Panc1 (cell line): ENCODE data around the gene PRKAG2. TPM values are rescaled to one million over a fixed set of nuclear protein-coding genes. Genes with fewer than 3 reads are reported as not detected.

Source experiments
- ATAC-seq: fragments of 200-7000 bp; cut with Tn5 transposase; 2 replicates; pipeline ENCODE4 v1.9.1; 2020; ENCODE audit warnings: mild to moderate bottlenecking, moderate library complexity
- BruUV-seq: library from RNA; stranded (reverse); fragments of 400-500 nt; replicated peaks from 2 replicates; lab custom pipeline; 2021; lab: Mats Ljungman, UMichigan
- CTCF ChIA-PET: fragments of 300-600 bp; sonication (Branson Sonifier 250); formaldehyde crosslinking; loops from one replicate; lab custom pipeline; 2022; ENCODE audit warnings: antibody characterized with exemption; lab: Charles Lee
- POLR2A ChIA-PET: fragments of 300-600 bp; sonication (Branson Sonifier 250); formaldehyde crosslinking; loops from one replicate; lab custom pipeline; 2022; ENCODE audit warnings: antibody characterized with exemption; lab: Charles Lee
- DNase-seq: peaks from one replicate; pipeline ENCODE4 v3.0.0-alpha.2; 2010; ENCODE audit warnings: low read depth, low spot score
- H3K27ac ChIP-seq: 2 replicates; pipeline ENCODE4 v1.5.1; 2011; ENCODE audit warnings: mild to moderate bottlenecking, low read length, inconsistent platforms
- H3K27me3 ChIP-seq: fragments of 200-500 bp; sonication (Bioruptor generic); 2 replicates; pipeline ENCODE4 v1.6.0; 2014; ENCODE audit warnings: low read length, inconsistent platforms; ENCODE audit not compliant: control insufficient read depth, insufficient read depth
- H3K36me3 ChIP-seq: fragments of 200-500 bp; sonication (Bioruptor generic); 2 replicates; pipeline ENCODE4 v1.5.1; 2014; ENCODE audit warnings: inconsistent platforms, mild to moderate bottlenecking, low read length, moderate library complexity; ENCODE audit not compliant: control insufficient read depth, insufficient read depth
- H3K4me1 ChIP-seq: 2 replicates; pipeline ENCODE4 v1.5.1; 2011; ENCODE audit warnings: inconsistent platforms, mild to moderate bottlenecking, low read length, moderate library complexity; ENCODE audit not compliant: control insufficient read depth, insufficient read depth
- H3K4me3 ChIP-seq, 2 experiments: 2 replicates each; pipeline ENCODE4 v1.5.1; 2011 to 2012; ENCODE audit warnings: low read depth in 2 of 2, low read length in 2 of 2, mild to moderate bottlenecking in 2 of 2, inconsistent platforms in 1 of 2, moderate library complexity in 1 of 2
- H3K9me3 ChIP-seq: fragments of 200-500 bp; sonication (Bioruptor generic); 2 replicates; pipeline ENCODE4 v1.5.1; 2014; ENCODE audit warnings: low read depth, mild to moderate bottlenecking, inconsistent platforms, low read length, moderate library complexity; ENCODE audit not compliant: control insufficient read depth, insufficient read depth
- POLR2AphosphoS5 ChIP-seq: IDR thresholded peaks from 2 replicates; pipeline ENCODE4 v1.6.1; 2012; ENCODE audit warnings: mild to moderate bottlenecking, low read depth, low read length, moderate library complexity
- REST ChIP-seq, 2 experiments: IDR thresholded peaks; 2 replicates each; pipeline ENCODE4 v1.6.1; 2011 to 2012; ENCODE audit warnings: low read depth in 2 of 2, control low read depth in 1 of 2, low read length in 1 of 2, mild to moderate bottlenecking in 1 of 2, moderate library complexity in 1 of 2; ENCODE audit not compliant: insufficient read depth in 1 of 2
- SIN3A ChIP-seq: IDR thresholded peaks from 2 replicates; pipeline ENCODE4 v1.6.1; 2012; ENCODE audit warnings: low read depth, mild to moderate bottlenecking, low read length, moderate library complexity, borderline replicate concordance; ENCODE audit not compliant: insufficient read depth
- TCF7L2 ChIP-seq: IDR thresholded peaks from 2 replicates; pipeline ENCODE4 v1.6.1; 2011; ENCODE audit warnings: mild to moderate bottlenecking, low read depth, low read length, inconsistent platforms
- in situ Hi-C: cut with HindIII; loops from 2 replicates; pipeline ENCODE4 v1.10.0; 2016; ENCODE audit warnings: low sequenced_read_pairs, low pct_unique_long_range_greater_than_20kb
- intact Hi-C: fragments of 100-400 bp; cut with micrococcal nuclease; formaldehyde crosslinking; loops from one replicate; pipeline ENCODE4 v1.10.0; 2022; ENCODE audit not compliant: unreplicated experiment
- total RNA-seq: library from RNA; stranded (reverse); gene quantifications from one replicate; pipeline ENCODE4 v1.2.1, GENCODE V29; 2021; ENCODE audit not compliant: unreplicated experiment
- TF ChIP-seq, protein P1 (sequence below): fragments of 450-650 bp; IDR thresholded peaks from 2 replicates; pipeline ENCODE4 v1.5.1; 2017; ENCODE audit warnings: mild to moderate bottlenecking

Gene PRKAG2
- total RNA-seq, 1 experiment from 2014 or later: 71.6 TPM

GRCh38 chr7:151804756-151805155 lies 72.2 kb downstream of the PRKAG2 start:
- ChIA-PET POLR2A (no interaction called here), CTCF (no interaction called here)
- Histone ChIP-seq H3K36me3 (no peaks in the 10 kb centered on the region), H3K4me3 (no peak overlapping the region), H3K4me1 (no peaks in the 10 kb centered on the region), H3K27me3 (no peaks in the 10 kb centered on the region), H3K9me3 (no peaks in the 10 kb centered on the region), H3K27ac (no peak overlapping the region)
- TF ChIP-seq REST (IDR thresholded peaks at IDR 0.05; ENCODE audit: insufficient read depth in 1 of 2, low read depth in 2 of 2, low read length in 1 of 2): no peak
- TF ChIP-seq SIN3A: no peak
- TF ChIP-seq, protein P1, sequence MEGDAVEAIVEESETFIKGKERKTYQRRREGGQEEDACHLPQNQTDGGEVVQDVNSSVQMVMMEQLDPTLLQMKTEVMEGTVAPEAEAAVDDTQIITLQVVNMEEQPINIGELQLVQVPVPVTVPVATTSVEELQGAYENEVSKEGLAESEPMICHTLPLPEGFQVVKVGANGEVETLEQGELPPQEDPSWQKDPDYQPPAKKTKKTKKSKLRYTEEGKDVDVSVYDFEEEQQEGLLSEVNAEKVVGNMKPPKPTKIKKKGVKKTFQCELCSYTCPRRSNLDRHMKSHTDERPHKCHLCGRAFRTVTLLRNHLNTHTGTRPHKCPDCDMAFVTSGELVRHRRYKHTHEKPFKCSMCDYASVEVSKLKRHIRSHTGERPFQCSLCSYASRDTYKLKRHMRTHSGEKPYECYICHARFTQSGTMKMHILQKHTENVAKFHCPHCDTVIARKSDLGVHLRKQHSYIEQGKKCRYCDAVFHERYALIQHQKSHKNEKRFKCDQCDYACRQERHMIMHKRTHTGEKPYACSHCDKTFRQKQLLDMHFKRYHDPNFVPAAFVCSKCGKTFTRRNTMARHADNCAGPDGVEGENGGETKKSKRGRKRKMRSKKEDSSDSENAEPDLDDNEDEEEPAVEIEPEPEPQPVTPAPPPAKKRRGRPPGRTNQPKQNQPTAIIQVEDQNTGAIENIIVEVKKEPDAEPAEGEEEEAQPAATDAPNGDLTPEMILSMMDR: no peak
- TF ChIP-seq POLR2AphosphoS5: no peak
- TF ChIP-seq TCF7L2: no peak
- ATAC-seq (no peak), DNase-seq (no peak)
- in situ Hi-C loops: no loop called here
- intact Hi-C loops: no loop called here
- no TSS peak for BruUV-seq

GRCh38 chr7:151803841-151804240 lies 73.1 kb downstream of the PRKAG2 start:
- intact Hi-C loops (no loop called here), in situ Hi-C loops (no loop called here)
- DNase-seq: no peak
- H3K36me3 ChIP-seq: no peaks in the 10 kb centered on the region
- BruUV-seq: no TSS peak
- H3K4me1 ChIP-seq: no peaks in the 10 kb centered on the region
- no peak for ATAC-seq
- H3K27me3 ChIP-seq: no peaks in the 10 kb centered on the region
- no peak overlapping the region for H3K4me3 ChIP-seq
- no peaks in the 10 kb centered on the region for H3K9me3 ChIP-seq
- H3K27ac ChIP-seq: no peak overlapping the region
- TF ChIP-seq SIN3A (no peak), POLR2AphosphoS5 (no peak), TCF7L2 (no peak), REST (IDR thresholded peaks at IDR 0.05; ENCODE audit: insufficient read depth in 1 of 2, low read depth in 2 of 2, low read length in 1 of 2) (no peak)
- CTCF ChIA-PET: no interaction called here
- POLR2A ChIA-PET: no interaction called here
